HepG2 (cell line): Measurements from ENCODE around the gene GPBP1. TPM values are rescaled to one million over a fixed set of nuclear protein-coding genes. Genes with fewer than 3 reads are reported as not detected.

Experiments
- CBFB ChIP-seq: sonication (generic); formaldehyde crosslinking; IDR thresholded peaks from 2 replicates; pipeline ENCODE4 v1.4.0; 2020; ENCODE audit warnings: missing genetic modification reagents
- CREM ChIP-seq, 2 experiments: sonication (generic) in 1 of 2; formaldehyde crosslinking in 1 of 2; IDR thresholded peaks; 2 replicates each; pipeline versions ENCODE4 v1.4.0 to v1.6.1; 2016 to 2020; ENCODE audit warnings: antibody characterized with exemption in 1 of 2, mild to moderate bottlenecking in 1 of 2, missing genetic modification reagents in 1 of 2
- HNRNPLL ChIP-seq: fragments of 200-400 bp; formaldehyde crosslinking; IDR thresholded peaks from 2 replicates; pipeline ENCODE4 v1.6.1; 2017; ENCODE audit warnings: mild to moderate bottlenecking, low read depth, low read length; ENCODE audit not compliant: poor library complexity, severe bottlenecking
- MAFK ChIP-seq, 2 experiments: IDR thresholded peaks in 1 of 2; conservative IDR thresholded peaks in 1 of 2; 2 replicates each; pipeline ENCODE4 v1.6.1; 2011; ENCODE audit warnings: improper control_type of control experiment in 2 of 2, low read length in 2 of 2
- NR2F6 ChIP-seq, 2 experiments: IDR thresholded peaks; 2 replicates each; pipeline ENCODE4 v1.6.1; 2016; ENCODE audit warnings: antibody characterized with exemption in 1 of 2, mild to moderate bottlenecking in 1 of 2
- RXRA ChIP-seq: sonication (generic); formaldehyde crosslinking; IDR thresholded peaks from 2 replicates; pipeline ENCODE4 v1.5.1; 2020; ENCODE audit warnings: missing genetic modification reagents
- SIN3B ChIP-seq: fragments of 150-350 bp; IDR thresholded peaks from 2 replicates; pipeline ENCODE4 v1.6.1; 2014; ENCODE audit warnings: low read length
- SMARCE1 ChIP-seq: fragments of 450-650 bp; IDR thresholded peaks from 2 replicates; pipeline ENCODE4 v1.6.1; 2017; ENCODE audit warnings: borderline replicate concordance
- STAT5B ChIP-seq: sonication (generic); formaldehyde crosslinking; IDR thresholded peaks from 2 replicates; pipeline ENCODE4 v1.4.0; 2020; ENCODE audit warnings: missing genetic modification reagents
- TBX3 ChIP-seq: fragments of 450-650 bp; IDR thresholded peaks from 2 replicates; pipeline ENCODE4 v1.6.1; 2017; ENCODE audit warnings: antibody characterized with exemption, mild to moderate bottlenecking, inconsistent platforms, borderline replicate concordance
- TP53 ChIP-seq: sonication (generic); formaldehyde crosslinking; conservative IDR thresholded peaks from 2 replicates; pipeline ENCODE4 v1.4.0; 2020; ENCODE audit warnings: missing genetic modification reagents
- ZNF3 ChIP-seq: IDR thresholded peaks from 2 replicates; pipeline ENCODE4 v1.7.0; 2017; ENCODE audit warnings: inconsistent platforms
- ZNF432 ChIP-seq: sonication (generic); formaldehyde crosslinking; IDR thresholded peaks from 2 replicates; pipeline ENCODE4 v1.5.0; 2020; ENCODE audit warnings: missing genetic modification reagents, mild to moderate bottlenecking, borderline replicate concordance
- ZNF589 ChIP-seq: sonication (generic); formaldehyde crosslinking; conservative IDR thresholded peaks from 2 replicates; pipeline ENCODE4 v1.8.0; 2022; ENCODE audit warnings: mild to moderate bottlenecking, moderate library complexity, missing genetic modification reagents
- ZNF747 ChIP-seq: sonication (generic); formaldehyde crosslinking; IDR thresholded peaks from 2 replicates; pipeline ENCODE4 v1.8.1; 2023; ENCODE audit warnings: missing genetic modification reagents, mild to moderate bottlenecking, borderline replicate concordance
- ZNF83 ChIP-seq: sonication (generic); formaldehyde crosslinking; IDR thresholded peaks from 2 replicates; pipeline ENCODE4 v1.4.0; 2020; ENCODE audit warnings: missing genetic modification reagents, mild to moderate bottlenecking, borderline replicate concordance
- polyA plus RNA-seq, 8 experiments: library from polyadenylated mRNA; depleted of rRNA in 3 of 8; stranded (reverse) in 7 of 8; unstranded in 1 of 8; fragments of >200 nt; fragmentation: Illumina TruSeq in 4 of 8; extraction: Trizol in 4 of 8; gene quantifications; 2 replicates each; pipeline versions ENCODE4 v1.2.1 to v1.2.3, GENCODE V29; 2011 to 2016; ENCODE audit warnings: low read depth in 4 of 8, missing spikeins in 1 of 8, mixed read lengths in 1 of 8; ENCODE audit not compliant: insufficient read depth in 1 of 8
- total RNA-seq, 5 experiments: library from RNA; depleted of rRNA; stranded (reverse); fragments of >200 nt; fragmentation: Illumina TruSeq; extraction: Trizol; gene quantifications; 2 replicates each; pipeline ENCODE4 v1.2.3, GENCODE V29; 2016; ENCODE audit warnings: low read depth in 1 of 5
- TF ChIP-seq, protein P1 (sequence below): sonication (generic); formaldehyde crosslinking; IDR thresholded peaks from 2 replicates; pipeline ENCODE4 v1.8.0; 2022; ENCODE audit warnings: mild to moderate bottlenecking, missing genetic modification reagents, moderate library complexity
- TF ChIP-seq, protein P2 (sequence below): IDR thresholded peaks from 2 replicates; pipeline ENCODE4 v1.6.1; 2018; ENCODE audit warnings: missing genetic modification reagents, mild to moderate bottlenecking, missing compliant biosample characterization
- TF ChIP-seq, protein P3 (sequence below): sonication (generic); formaldehyde crosslinking; conservative IDR thresholded peaks from 2 replicates; pipeline ENCODE4 v1.4.0; 2020; ENCODE audit warnings: missing genetic modification reagents
- TF ChIP-seq, protein P4 (sequence below): IDR thresholded peaks from 2 replicates; pipeline ENCODE4 v1.4.0; 2020; ENCODE audit warnings: mild to moderate bottlenecking, missing genetic modification reagents
- TF ChIP-seq, protein P5 (sequence below): sonication (generic); formaldehyde crosslinking; IDR thresholded peaks from 2 replicates; pipeline ENCODE4 v1.5.1; 2020; ENCODE audit warnings: mild to moderate bottlenecking, moderate library complexity, missing genetic modification reagents

The GPBP1 gene
- total and polyA plus RNA-seq, 2 of the 13 experiments (the other 11 are each of a cell fraction or from before 2014, with no cell fraction given), result 27.1 to 72.2 TPM

DNA sequence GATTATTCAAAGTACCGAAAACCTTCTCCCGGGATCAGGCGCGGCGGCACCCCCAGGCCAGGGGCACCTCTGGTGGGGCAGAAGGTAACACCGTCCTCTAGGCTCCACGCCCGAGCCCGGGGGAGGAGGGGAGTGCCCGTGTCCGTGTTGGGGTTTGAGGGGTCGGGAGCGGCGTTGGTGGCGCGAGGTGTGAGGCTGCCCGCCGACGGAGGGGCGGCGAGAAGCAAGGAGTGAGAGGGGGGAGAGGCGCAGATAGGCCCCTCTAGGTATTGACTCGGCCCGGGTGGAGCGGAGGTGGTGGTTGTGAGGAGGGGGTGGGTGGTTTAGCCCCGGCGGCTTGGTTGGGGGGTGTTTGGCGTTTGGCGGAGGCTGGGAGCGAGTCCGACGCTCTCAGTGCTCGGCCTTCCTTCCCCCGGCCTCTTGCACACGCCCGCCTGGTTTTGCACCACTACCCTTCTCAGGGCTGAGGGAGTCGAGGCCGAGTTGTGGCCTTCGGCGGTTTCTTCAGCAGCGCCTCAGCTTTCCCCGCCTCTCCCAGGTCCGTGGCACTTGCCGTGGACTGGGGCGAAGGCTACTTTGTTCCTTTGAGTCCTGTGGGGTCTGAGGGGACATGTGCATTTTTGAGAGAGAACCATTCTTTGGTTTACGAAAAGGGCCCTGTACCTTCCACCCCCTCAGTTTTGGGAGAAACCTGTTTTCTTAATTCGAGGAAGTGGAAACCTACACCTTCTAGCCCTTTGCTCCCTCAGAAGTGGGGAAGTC, 450 bp downstream of the GPBP1 start (continued):
- TF ChIP-seq TP53 (no peak), RXRA (CRISPR knock-in tag) (no peak), TBX3 (no peak), MAFK (conservative IDR thresholded peaks at IDR 0.05 in 1 of 2, IDR thresholded peaks at IDR 0.05 in 1 of 2; ENCODE audit: low read length in 2 of 2) (no peak), CBFB (no peak), SMARCE1 (no peak), HNRNPLL (peak; percentile 24), CREM (IDR thresholded peaks at IDR 0.05) (no peak), CREM (CRISPR knock-in tag; IDR thresholded peaks at IDR 0.05) (no peak), ZNF432 (no peak), ZNF3 (no peak), ZNF589 (CRISPR knock-in tag) (no peak; the same call in 1 of the 2 replicates), NR2F6 (IDR thresholded peaks at IDR 0.05) (no peak), NR2F6 (CRISPR knock-in tag; IDR thresholded peaks at IDR 0.05) (no peak), ZNF83 (CRISPR knock-in tag) (no peak), SIN3B (no peak), ZNF747 (CRISPR knock-in tag) (no peak), STAT5B (CRISPR knock-in tag) (no peak)
- TF ChIP-seq, protein P1, sequence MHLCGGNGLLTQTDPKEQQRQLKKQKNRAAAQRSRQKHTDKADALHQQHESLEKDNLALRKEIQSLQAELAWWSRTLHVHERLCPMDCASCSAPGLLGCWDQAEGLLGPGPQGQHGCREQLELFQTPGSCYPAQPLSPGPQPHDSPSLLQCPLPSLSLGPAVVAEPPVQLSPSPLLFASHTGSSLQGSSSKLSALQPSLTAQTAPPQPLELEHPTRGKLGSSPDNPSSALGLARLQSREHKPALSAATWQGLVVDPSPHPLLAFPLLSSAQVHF (CRISPR knock-in tag), result peak; percentile 76; the same call in 1 of the 2 replicates
- TF ChIP-seq, protein P2, sequence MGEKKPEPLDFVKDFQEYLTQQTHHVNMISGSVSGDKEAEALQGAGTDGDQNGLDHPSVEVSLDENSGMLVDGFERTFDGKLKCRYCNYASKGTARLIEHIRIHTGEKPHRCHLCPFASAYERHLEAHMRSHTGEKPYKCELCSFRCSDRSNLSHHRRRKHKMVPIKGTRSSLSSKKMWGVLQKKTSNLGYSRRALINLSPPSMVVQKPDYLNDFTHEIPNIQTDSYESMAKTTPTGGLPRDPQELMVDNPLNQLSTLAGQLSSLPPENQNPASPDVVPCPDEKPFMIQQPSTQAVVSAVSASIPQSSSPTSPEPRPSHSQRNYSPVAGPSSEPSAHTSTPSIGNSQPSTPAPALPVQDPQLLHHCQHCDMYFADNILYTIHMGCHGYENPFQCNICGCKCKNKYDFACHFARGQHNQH (CRISPR knock-in tag), result no peak
- TF ChIP-seq, protein P3, sequence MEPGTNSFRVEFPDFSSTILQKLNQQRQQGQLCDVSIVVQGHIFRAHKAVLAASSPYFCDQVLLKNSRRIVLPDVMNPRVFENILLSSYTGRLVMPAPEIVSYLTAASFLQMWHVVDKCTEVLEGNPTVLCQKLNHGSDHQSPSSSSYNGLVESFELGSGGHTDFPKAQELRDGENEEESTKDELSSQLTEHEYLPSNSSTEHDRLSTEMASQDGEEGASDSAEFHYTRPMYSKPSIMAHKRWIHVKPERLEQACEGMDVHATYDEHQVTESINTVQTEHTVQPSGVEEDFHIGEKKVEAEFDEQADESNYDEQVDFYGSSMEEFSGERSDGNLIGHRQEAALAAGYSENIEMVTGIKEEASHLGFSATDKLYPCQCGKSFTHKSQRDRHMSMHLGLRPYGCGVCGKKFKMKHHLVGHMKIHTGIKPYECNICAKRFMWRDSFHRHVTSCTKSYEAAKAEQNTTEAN, result no peak
- TF ChIP-seq, protein P4, sequence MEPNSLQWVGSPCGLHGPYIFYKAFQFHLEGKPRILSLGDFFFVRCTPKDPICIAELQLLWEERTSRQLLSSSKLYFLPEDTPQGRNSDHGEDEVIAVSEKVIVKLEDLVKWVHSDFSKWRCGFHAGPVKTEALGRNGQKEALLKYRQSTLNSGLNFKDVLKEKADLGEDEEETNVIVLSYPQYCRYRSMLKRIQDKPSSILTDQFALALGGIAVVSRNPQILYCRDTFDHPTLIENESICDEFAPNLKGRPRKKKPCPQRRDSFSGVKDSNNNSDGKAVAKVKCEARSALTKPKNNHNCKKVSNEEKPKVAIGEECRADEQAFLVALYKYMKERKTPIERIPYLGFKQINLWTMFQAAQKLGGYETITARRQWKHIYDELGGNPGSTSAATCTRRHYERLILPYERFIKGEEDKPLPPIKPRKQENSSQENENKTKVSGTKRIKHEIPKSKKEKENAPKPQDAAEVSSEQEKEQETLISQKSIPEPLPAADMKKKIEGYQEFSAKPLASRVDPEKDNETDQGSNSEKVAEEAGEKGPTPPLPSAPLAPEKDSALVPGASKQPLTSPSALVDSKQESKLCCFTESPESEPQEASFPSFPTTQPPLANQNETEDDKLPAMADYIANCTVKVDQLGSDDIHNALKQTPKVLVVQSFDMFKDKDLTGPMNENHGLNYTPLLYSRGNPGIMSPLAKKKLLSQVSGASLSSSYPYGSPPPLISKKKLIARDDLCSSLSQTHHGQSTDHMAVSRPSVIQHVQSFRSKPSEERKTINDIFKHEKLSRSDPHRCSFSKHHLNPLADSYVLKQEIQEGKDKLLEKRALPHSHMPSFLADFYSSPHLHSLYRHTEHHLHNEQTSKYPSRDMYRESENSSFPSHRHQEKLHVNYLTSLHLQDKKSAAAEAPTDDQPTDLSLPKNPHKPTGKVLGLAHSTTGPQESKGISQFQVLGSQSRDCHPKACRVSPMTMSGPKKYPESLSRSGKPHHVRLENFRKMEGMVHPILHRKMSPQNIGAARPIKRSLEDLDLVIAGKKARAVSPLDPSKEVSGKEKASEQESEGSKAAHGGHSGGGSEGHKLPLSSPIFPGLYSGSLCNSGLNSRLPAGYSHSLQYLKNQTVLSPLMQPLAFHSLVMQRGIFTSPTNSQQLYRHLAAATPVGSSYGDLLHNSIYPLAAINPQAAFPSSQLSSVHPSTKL (CRISPR knock-in tag), result no peak
- TF ChIP-seq, protein P5, sequence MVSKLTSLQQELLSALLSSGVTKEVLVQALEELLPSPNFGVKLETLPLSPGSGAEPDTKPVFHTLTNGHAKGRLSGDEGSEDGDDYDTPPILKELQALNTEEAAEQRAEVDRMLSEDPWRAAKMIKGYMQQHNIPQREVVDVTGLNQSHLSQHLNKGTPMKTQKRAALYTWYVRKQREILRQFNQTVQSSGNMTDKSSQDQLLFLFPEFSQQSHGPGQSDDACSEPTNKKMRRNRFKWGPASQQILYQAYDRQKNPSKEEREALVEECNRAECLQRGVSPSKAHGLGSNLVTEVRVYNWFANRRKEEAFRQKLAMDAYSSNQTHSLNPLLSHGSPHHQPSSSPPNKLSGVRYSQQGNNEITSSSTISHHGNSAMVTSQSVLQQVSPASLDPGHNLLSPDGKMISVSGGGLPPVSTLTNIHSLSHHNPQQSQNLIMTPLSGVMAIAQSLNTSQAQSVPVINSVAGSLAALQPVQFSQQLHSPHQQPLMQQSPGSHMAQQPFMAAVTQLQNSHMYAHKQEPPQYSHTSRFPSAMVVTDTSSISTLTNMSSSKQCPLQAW (CRISPR knock-in tag), result peak; percentile 71; the same call in 1 of the 2 replicates
